AG04449 (cell line): ENCODE data around the gene RAB36.

Experiments used
- CTCF ChIA-PET: fragments of 350-600 bp; formaldehyde crosslinking; extraction: SDS; loops from one replicate; lab custom pipeline; 2021; ENCODE audit warnings: antibody characterized with exemption; lab: Yijun Ruan, JAX
- POLR2A ChIA-PET: fragments of 400-600, 350-600 bp; formaldehyde crosslinking; extraction: SDS; loops from one replicate; lab custom pipeline; 2020; ENCODE audit warnings: antibody characterized with exemption, inconsistent platforms; lab: Yijun Ruan, JAX
- DNase-seq: peaks from one replicate; pipeline ENCODE4 v3.0.0-alpha.2; 2010; ENCODE audit warnings: low read depth, low spot score
- H3K4me3 ChIP-seq: 2 replicates; pipeline ENCODE4 v1.5.1; 2011; ENCODE audit warnings: low read depth, mild to moderate bottlenecking, control low read depth, low read length
- TF ChIP-seq, protein P1 (sequence below): IDR thresholded peaks from one replicate; pipeline ENCODE4 v1.5.1; 2011; ENCODE audit warnings: mild to moderate bottlenecking, moderate library complexity, low read length, control low read depth, inconsistent platforms; ENCODE audit not compliant: insufficient read depth; ENCODE audit errors: missing control alignments

The RAB36 gene

GRCh38 chr22:23179381-23180299, 34.4 kb downstream of the RAB36 start:
- peak overlapping the region; percentile 76 for H3K4me3 ChIP-seq
- POLR2A ChIA-PET = interaction anchor here (2.1 kb wide), 1 partner anchor 102 kb away, joined by 6 read pairs; no protein-coding TSS in a partner anchor
- CTCF ChIA-PET = interaction anchor here (0.7 to 27.6 kb wide), 15 partner anchors 8 to 206 kb away, joined by 3 to 953 read pairs (median 5); no protein-coding TSS in a partner anchor
- no peak for DNase-seq
- TF ChIP-seq, protein P1, sequence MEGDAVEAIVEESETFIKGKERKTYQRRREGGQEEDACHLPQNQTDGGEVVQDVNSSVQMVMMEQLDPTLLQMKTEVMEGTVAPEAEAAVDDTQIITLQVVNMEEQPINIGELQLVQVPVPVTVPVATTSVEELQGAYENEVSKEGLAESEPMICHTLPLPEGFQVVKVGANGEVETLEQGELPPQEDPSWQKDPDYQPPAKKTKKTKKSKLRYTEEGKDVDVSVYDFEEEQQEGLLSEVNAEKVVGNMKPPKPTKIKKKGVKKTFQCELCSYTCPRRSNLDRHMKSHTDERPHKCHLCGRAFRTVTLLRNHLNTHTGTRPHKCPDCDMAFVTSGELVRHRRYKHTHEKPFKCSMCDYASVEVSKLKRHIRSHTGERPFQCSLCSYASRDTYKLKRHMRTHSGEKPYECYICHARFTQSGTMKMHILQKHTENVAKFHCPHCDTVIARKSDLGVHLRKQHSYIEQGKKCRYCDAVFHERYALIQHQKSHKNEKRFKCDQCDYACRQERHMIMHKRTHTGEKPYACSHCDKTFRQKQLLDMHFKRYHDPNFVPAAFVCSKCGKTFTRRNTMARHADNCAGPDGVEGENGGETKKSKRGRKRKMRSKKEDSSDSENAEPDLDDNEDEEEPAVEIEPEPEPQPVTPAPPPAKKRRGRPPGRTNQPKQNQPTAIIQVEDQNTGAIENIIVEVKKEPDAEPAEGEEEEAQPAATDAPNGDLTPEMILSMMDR = no peak

- peak within 1 kb of the TSS; percentile 76 for H3K4me3 ChIP-seq
- TF ChIP-seq, protein P1 = no peak
- DNase-seq = no peak
- CTCF ChIA-PET = interaction anchor here (0.7 to 27.6 kb wide), 10 partner anchors 9 to 105 kb away, joined by 3 to 953 read pairs (median 3); no protein-coding TSS in a partner anchor
- POLR2A ChIA-PET = interaction anchor here (2.1 kb wide), 1 partner anchor 102 kb away, joined by 6 read pairs; no protein-coding TSS in a partner anchor
Observed at GRCh38 chr22:23180301-23180892, 35.1 kb downstream of the RAB36 start, which contains the start of gene BCR. Gene BCR, plus strand, starts transcription at chr22:23180509. Its CDS starts 452 bp downstream, at chr22:23180961.

DNA sequence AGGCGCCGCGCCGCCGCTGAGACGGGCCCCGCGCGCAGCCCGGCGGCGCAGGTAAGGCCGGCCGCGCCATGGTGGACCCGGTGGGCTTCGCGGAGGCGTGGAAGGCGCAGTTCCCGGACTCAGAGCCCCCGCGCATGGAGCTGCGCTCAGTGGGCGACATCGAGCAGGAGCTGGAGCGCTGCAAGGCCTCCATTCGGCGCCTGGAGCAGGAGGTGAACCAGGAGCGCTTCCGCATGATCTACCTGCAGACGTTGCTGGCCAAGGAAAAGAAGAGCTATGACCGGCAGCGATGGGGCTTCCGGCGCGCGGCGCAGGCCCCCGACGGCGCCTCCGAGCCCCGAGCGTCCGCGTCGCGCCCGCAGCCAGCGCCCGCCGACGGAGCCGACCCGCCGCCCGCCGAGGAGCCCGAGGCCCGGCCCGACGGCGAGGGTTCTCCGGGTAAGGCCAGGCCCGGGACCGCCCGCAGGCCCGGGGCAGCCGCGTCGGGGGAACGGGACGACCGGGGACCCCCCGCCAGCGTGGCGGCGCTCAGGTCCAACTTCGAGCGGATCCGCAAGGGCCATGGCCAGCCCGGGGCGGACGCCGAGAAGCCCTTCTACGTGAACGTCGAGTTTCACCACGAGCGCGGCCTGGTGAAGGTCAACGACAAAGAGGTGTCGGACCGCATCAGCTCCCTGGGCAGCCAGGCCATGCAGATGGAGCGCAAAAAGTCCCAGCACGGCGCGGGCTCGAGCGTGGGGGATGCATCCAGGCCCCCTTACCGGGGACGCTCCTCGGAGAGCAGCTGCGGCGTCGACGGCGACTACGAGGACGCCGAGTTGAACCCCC, 35.8 kb downstream of the RAB36 start:
- CTCF ChIA-PET = interaction anchor here (1.0 to 27.6 kb wide), 9 partner anchors 8 to 105 kb away, joined by 3 to 953 read pairs (median 3); no protein-coding TSS in a partner anchor
- no peak for DNase-seq
- TF ChIP-seq, protein P1 = no peak
- H3K4me3 ChIP-seq = peak overlapping the region; percentile 76
- POLR2A ChIA-PET = no interaction called here

DNA sequence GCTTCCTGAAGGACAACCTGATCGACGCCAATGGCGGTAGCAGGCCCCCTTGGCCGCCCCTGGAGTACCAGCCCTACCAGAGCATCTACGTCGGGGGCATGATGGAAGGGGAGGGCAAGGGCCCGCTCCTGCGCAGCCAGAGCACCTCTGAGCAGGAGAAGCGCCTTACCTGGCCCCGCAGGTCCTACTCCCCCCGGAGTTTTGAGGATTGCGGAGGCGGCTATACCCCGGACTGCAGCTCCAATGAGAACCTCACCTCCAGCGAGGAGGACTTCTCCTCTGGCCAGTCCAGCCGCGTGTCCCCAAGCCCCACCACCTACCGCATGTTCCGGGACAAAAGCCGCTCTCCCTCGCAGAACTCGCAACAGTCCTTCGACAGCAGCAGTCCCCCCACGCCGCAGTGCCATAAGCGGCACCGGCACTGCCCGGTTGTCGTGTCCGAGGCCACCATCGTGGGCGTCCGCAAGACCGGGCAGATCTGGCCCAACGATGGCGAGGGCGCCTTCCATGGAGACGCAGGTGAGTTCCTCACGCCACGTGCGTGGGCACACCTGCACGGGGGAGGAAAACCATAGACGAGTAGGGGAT, 36.5 kb downstream of the RAB36 start:
- DNase-seq = no peak
- CTCF ChIA-PET = interaction anchor here (1.3 to 27.6 kb wide), 4 partner anchors 9 to 104 kb away, joined by 3 to 953 read pairs (median 4); no protein-coding TSS in a partner anchor
- H3K4me3 ChIP-seq = peak overlapping the region; percentile 76
- TF ChIP-seq, protein P1 = no peak
- POLR2A ChIA-PET = no interaction called here

GRCh38 chr22:23182309-23183060, 37.2 kb downstream of the RAB36 start:
- TF ChIP-seq, protein P1 = no peak
- peak overlapping the region; percentile 76 for H3K4me3 ChIP-seq
- no peak for DNase-seq
- CTCF ChIA-PET = interaction anchor here (0.9 to 27.6 kb wide), 6 partner anchors 8 to 203 kb away, joined by 3 to 953 read pairs (median 6); no protein-coding TSS in a partner anchor
- POLR2A ChIA-PET = no interaction called here
